NB4 (cell line): ENCODE data around the gene FBRS.
A peak's percentile ranks its signal among the peaks of the same experiment; 100 is the strongest.

Experiments
- DNase-seq: peaks from one replicate; pipeline ENCODE4 v3.0.0; 2010; ENCODE audit warnings: low read depth
- H3K4me3 ChIP-seq: one replicate; pipeline ENCODE4 v1.5.1; 2011; ENCODE audit warnings: mild to moderate bottlenecking, low read depth, low read length, moderate library complexity
- MYC ChIP-seq: IDR thresholded peaks from 2 replicates; pipeline ENCODE4 v1.6.1; 2011; ENCODE audit warnings: low read depth, low read length
- POLR2A ChIP-seq: IDR thresholded peaks from 2 replicates; pipeline ENCODE4 v1.6.1; 2011; ENCODE audit warnings: mild to moderate bottlenecking; ENCODE audit not compliant: insufficient read length; ENCODE audit errors: extremely low read depth
- TF ChIP-seq, protein P1 (sequence below): IDR thresholded peaks from one replicate; pipeline ENCODE4 v1.5.1; 2012; ENCODE audit warnings: low read depth, low read length
- TF ChIP-seq, protein P2 (sequence below): IDR thresholded peaks from 2 replicates; pipeline ENCODE4 v1.6.1; 2011; ENCODE audit warnings: low read depth, low read length

Gene FBRS

DNA sequence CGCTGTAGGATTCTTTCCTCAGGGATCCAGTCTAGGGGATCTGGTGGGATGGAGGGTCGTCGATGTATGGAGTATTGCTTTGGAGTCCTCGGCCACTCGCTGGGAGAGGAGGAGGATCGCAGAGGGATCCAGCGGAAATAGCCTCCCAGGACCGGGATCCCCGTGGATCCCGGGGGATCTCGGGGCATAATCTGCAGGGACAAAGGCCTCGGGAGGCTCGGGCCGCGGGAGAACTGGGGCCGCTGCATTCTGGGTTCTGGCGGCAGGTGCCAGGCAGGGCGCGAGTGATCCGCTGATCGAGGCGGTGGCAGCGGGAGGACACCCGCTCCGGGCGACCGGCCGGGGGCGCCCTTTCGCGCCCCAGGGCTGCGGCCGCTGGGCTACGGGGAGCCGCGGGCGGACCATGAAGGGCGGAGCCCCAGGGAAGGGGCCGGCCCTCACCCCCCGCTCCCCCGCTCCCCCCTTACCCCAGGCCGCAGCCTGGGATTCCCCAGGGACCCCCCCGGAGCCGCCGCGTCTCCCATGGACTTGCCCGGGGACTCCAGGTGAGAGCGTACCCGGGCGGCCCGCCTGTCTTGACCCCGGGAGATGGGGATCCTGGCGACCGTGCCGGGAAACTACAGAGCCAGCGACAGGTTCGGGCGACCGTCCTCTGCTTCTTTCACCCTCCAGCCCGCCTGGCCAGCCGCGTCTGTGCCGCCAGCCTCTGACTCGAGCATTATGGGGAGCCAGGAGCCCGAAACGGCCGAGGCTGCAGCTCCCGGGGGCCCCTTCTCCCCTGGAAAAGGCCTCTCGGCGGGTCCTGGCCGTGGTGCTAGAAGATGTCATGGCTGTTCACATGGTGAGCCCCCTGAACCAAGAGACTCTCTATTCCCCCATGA is 6.9 kb upstream of the FBRS start:
- H3K4me3 ChIP-seq: peak overlapping the region; percentile 74
- DNase-seq: peak; percentile 86
- TF ChIP-seq, protein P1, sequence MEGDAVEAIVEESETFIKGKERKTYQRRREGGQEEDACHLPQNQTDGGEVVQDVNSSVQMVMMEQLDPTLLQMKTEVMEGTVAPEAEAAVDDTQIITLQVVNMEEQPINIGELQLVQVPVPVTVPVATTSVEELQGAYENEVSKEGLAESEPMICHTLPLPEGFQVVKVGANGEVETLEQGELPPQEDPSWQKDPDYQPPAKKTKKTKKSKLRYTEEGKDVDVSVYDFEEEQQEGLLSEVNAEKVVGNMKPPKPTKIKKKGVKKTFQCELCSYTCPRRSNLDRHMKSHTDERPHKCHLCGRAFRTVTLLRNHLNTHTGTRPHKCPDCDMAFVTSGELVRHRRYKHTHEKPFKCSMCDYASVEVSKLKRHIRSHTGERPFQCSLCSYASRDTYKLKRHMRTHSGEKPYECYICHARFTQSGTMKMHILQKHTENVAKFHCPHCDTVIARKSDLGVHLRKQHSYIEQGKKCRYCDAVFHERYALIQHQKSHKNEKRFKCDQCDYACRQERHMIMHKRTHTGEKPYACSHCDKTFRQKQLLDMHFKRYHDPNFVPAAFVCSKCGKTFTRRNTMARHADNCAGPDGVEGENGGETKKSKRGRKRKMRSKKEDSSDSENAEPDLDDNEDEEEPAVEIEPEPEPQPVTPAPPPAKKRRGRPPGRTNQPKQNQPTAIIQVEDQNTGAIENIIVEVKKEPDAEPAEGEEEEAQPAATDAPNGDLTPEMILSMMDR: peak; percentile 44
- TF ChIP-seq, protein P2, sequence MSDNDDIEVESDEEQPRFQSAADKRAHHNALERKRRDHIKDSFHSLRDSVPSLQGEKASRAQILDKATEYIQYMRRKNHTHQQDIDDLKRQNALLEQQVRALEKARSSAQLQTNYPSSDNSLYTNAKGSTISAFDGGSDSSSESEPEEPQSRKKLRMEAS: 0 out of 2 replicates have a peak, but pooled peaks have one; percentile 28
- TF ChIP-seq POLR2A (peak; percentile 13), MYC (peak; percentile 62)

DNA sequence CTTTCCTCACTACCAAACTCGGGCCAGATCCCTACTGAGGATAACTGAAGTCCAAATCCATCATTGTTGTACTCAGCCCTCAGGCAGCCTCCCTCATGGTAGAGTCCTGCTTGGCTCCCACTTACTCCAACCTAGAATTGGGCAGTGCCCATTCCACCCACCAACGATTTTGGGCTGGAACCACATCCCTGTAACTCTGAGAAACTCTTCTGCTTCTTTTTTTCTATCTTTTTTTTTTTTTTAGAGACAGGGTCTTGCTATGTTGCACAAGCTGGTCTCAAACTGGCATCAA is 6.3 kb upstream of the FBRS start:
- H3K4me3 ChIP-seq: peak overlapping the region; percentile 64
- TF ChIP-seq, protein P2: no peak
- TF ChIP-seq POLR2A (no peak), MYC (no peak)
- TF ChIP-seq, protein P1: no peak
- DNase-seq: no peak

DNA sequence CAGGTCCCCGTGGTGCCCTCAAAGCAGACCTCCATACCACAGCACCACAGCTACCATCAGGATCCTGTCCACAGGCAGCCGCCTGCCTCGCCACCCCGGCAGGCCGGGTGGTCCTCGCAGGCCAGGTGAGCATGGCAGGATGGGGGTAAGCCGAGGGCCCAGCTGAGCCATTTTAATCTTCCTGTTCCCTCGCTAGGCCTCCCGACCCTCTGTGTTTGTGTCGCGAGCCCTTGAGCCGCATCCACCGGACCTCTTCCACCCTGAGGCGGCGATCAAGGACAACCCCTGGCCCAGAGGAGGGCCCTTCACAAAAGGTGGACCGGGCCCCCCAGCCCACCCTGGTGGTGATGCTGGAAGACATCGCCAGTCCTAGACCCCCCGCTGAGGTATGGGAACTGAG is 5.5 kb upstream of the FBRS start:
- H3K4me3 ChIP-seq: no peak overlapping the region
- TF ChIP-seq MYC (no peak), POLR2A (no peak)
- TF ChIP-seq, protein P2: no peak
- TF ChIP-seq, protein P1: no peak
- no peak for DNase-seq

DNA sequence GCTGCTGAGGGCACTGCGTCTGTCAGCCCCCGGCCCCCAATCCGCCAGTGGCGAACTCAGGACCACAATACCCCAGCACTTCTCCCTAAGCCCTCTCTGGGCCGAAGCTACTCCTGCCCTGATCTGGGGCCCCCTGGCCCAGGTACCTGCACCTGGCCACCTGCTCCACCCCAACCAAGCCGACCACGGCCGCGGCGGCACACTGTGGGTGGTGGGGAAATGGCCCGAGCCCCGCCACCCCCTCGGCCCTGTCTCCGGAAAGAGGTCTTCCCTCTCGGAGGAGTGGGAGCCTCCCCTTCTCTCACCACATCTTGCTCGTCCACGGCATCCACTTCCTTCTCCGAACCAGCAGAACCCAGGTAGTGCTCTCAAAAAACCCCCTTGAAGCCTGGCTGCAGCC is 3.4 kb upstream of the FBRS start:
- H3K4me3 ChIP-seq: no peak overlapping the region
- TF ChIP-seq, protein P1: no peak
- TF ChIP-seq, protein P2: no peak
- TF ChIP-seq MYC: no peak
- no peak for DNase-seq

DNA sequence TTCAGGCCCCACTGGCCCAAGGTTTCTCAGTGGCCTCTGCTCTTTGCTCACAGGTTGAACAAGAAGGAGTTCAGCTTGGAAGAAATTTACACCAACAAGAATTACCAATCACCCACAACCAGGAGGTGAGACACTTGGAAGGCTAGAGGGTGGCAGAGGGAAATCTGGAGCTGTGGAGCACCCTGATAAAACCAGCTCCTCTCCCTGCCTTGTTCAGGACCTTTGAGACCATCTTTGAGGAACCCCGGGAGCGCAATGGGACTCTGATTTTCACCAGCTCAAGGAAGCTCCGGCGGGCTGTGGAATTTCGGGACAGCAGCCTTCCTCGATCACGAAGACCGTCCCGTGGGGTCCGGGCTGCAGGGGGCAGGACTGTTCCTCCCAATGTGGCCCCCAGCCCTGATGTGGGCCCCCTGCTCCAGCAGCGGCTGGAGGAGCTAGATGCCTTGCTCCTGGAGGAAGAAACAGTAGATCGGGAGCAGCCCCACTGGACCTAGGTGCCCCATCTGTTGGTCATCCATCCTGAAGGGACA is 2.4 kb upstream of the FBRS start:
- TF ChIP-seq, protein P1: no peak
- TF ChIP-seq POLR2A (no peak), MYC (no peak)
- TF ChIP-seq, protein P2: no peak
- H3K4me3 ChIP-seq: no peak overlapping the region
- no peak for DNase-seq
